ENCODE results near the gene RHBDL3.

The RHBDL3 gene

DNA sequence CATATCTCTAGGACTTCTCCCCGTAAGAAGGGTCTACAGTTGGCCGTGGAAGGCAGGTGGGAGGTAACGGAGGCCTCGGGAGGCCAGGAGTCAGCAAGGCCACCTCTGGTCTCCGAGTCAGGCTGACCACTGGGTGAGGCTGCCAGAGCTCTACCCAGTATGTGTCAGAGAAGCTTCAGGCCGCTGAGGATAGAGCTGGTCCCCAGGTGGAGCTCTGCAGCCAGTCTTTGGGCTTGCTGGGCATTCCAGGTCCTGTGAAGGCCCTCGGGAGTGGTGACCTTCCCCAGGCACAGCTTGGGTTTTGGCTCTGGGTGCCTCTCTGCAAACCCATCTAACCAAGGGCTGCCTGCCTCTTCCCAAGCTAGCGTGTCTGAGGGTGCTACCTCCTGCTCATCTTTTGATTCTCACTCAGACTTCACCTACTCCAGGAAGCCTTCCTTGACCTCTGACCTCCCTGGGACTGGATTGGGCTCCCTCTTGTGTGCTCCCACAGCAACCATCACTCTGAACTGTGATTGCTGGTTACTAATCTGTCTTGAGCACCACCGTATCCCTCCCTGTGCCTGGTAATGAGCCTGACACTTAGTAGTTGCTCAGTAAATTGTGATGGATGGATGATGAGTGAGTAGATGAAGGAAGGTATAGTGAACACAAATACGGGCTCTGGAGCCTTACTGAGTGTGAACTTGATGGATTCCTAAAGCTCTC is 22.3 kb downstream of the RHBDL3 start:
- Histone ChIP-seq H3K36me3 (replicated peaks) (no peaks in the 10 kb centered on the region), H3K4me1 (no peaks in the 10 kb centered on the region), H3K9me3 (no peaks in the 10 kb centered on the region), H3K27me3 (ENCODE audit: low read depth) (peaks cover 5% of the 10 kb centered on the region; the same call in 1 of the 2 replicates), H3K4me3 (no peak overlapping the region)
- no peak for DNase-seq (ENCODE audit: low spot score in 2 of 2)
- in situ Hi-C loops (cut with MboI; ENCODE audit: low sequenced_read_pairs) = no loop called here

DNA sequence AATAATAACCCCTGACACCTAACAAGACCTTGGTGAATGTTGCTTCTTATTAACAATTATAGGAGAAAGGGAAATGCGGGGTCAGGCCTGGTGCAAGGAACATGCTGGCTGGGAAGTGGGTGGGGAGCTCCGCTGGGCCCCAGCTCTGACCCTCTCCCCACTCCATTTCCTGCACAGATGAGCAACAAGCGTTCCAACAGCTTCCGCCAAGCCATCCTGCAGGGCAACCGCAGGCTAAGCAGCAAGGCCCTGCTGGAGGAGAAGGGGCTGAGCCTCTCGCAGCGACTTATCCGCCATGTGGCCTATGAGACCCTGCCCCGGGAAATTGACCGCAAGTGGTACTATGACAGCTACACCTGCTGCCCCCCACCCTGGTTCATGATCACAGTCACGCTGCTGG is 23.0 kb downstream of the RHBDL3 start:
- in situ Hi-C loops (cut with MboI; ENCODE audit: low sequenced_read_pairs) = no loop called here
- no peaks in the 10 kb centered on the region for H3K9me3 ChIP-seq
- DNase-seq (ENCODE audit: low spot score in 2 of 2) = no peak
- H3K27me3 ChIP-seq (ENCODE audit: low read depth) = peaks cover 5% of the 10 kb centered on the region; the same call in 1 of the 2 replicates
- H3K36me3 ChIP-seq (replicated peaks) = no peaks in the 10 kb centered on the region
- no peak overlapping the region for H3K4me3 ChIP-seq
- no peaks in the 10 kb centered on the region for H3K4me1 ChIP-seq

DNA sequence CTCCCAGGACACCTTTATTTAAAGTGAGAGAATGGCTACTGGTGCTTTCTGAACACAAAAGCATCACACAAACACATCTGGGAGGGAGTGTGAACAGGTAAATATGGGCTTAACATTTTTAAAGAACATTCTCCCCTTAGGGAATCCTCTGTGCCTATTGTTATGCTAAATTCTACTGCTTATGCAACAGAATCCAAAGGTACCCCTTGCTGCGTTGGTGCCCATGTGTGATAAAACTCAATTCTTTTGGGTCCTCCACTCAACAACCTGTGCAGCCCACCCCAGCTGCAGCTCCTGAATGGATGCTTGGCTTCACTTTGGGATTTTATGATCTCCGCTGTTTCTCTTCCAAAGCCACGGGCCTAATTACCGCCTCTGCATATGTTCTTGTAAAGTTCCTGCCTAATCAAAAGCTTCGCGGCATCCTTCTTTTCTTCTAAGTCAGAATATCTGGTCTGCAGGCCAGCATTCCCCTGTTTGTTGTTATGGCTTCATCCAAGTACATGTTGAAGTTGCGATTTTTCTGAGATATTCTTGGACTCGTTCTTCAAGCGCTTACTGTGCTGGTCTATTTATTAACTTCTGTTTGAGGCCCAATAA is 23.9 kb downstream of the RHBDL3 start:
- no peaks in the 10 kb centered on the region for H3K4me1 ChIP-seq
- in situ Hi-C loops (cut with MboI; ENCODE audit: low sequenced_read_pairs) = no loop called here
- peak in 1 of 2 experiments; percentile 28 for DNase-seq (ENCODE audit: low spot score in 2 of 2)
- peaks cover 4% of the 10 kb centered on the region; the same call in 1 of the 2 replicates for H3K27me3 ChIP-seq (ENCODE audit: low read depth)
- no peaks in the 10 kb centered on the region for H3K36me3 ChIP-seq (replicated peaks)
- no peak overlapping the region for H3K4me3 ChIP-seq
- H3K9me3 ChIP-seq = no peaks in the 10 kb centered on the region

DNA sequence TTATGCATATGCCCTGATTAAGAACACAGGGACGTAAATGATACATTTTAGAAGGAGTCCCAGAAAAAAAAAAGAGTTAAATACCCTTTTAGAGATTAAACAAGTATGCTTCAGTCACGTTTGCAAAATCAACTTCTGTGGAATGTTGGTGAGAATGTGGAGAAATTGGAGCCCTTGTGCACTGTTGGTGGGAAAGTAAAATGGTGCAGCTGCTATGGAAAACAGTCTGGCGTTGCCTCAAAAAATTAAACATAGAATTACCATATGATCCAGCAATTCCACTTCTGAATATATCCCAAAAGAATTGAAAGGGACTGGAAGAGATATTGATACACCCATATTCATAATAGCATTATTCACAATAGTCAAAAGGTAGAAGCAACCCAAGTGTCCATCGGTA is 26.5 kb downstream of the RHBDL3 start:
- H3K9me3 ChIP-seq = no peaks in the 10 kb centered on the region
- no peak for DNase-seq (ENCODE audit: low spot score in 2 of 2)
- no peaks in the 10 kb centered on the region for H3K4me1 ChIP-seq
- no peak overlapping the region for H3K4me3 ChIP-seq
- H3K27me3 ChIP-seq (ENCODE audit: low read depth) = peaks cover 11% of the 10 kb centered on the region; the same call in 1 of the 2 replicates
- no peaks in the 10 kb centered on the region for H3K36me3 ChIP-seq (replicated peaks)
- in situ Hi-C loops (cut with MboI; ENCODE audit: low sequenced_read_pairs) = no loop called here

DNA sequence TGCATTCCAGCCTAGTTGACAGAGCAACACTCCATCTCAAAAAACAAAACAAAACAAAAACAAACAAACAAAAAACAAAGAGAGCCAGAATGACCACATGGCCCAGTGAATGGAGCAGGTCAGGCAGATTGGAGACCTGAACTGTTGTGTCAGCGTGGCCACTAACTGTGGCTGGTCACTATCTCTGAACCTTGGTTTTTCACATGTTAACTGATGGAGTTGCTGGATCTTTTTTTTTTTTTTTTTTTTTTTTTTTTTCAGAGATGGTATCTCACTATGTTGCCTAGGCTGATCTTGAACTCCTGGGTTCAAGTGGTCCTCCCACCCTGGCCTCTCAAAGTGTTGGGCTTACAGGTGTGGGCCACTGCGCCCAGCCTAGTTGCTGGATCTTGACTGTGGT is 31.8 kb downstream of the RHBDL3 start:
- Histone ChIP-seq H3K36me3 (replicated peaks) (no peaks in the 10 kb centered on the region), H3K27me3 (ENCODE audit: low read depth) (peaks cover 11% of the 10 kb centered on the region; the same call in 1 of the 2 replicates), H3K4me3 (no peak overlapping the region), H3K4me1 (peaks cover 14% of the 10 kb centered on the region), H3K9me3 (no peaks in the 10 kb centered on the region)
- in situ Hi-C loops (cut with MboI; ENCODE audit: low sequenced_read_pairs) = no loop called here
- no peak for DNase-seq (ENCODE audit: low spot score in 2 of 2)

DNA sequence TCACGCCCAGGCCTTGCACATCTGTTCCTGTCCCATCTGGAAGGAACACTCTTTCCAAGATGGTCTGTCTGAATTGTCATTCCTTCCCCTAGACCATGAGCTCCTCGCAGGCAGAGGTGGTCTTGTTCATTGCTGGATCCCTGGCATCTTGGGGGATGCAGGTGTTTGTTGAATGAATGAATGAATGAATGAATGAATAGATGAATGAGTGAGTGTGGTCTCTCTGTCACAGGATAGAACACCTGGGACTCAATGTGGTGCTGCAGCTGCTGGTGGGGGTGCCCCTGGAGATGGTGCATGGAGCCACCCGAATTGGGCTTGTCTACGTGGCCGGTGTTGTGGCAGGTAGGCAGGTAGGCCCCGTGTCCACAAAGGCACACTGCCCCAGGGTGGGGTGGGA is 32.2 kb downstream of the RHBDL3 start:
- Histone ChIP-seq H3K4me1 (peaks cover 18% of the 10 kb centered on the region), H3K4me3 (no peak overlapping the region), H3K9me3 (no peaks in the 10 kb centered on the region), H3K36me3 (replicated peaks) (no peaks in the 10 kb centered on the region), H3K27me3 (ENCODE audit: low read depth) (peaks cover 11% of the 10 kb centered on the region; the same call in 1 of the 2 replicates)
- DNase-seq (ENCODE audit: low spot score in 2 of 2) = no peak
- in situ Hi-C loops (cut with MboI; ENCODE audit: low sequenced_read_pairs) = no loop called here

DNA sequence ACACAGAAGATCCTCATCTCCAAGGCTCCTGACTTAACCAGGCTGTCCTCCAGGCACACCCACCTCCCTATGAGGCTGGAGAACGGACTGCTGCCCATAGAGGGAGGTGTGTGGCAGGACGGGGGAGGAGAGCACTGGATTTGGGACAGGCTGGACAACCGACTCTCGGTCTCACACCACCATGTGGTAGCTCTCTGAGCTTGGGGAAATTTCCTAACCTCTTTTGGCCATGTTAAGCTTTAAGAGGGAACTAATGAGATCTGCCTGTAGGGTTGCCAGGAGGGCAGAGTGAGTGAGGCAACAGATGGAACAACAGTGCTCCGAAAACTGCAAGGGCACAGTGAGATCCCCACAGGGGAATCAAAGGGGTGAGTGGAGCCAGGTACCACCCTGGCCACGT is 32.7 kb downstream of the RHBDL3 start:
- no peak for DNase-seq (ENCODE audit: low spot score in 2 of 2)
- peaks cover 11% of the 10 kb centered on the region; the same call in 1 of the 2 replicates for H3K27me3 ChIP-seq (ENCODE audit: low read depth)
- H3K4me1 ChIP-seq = peaks cover 21% of the 10 kb centered on the region
- no peak overlapping the region for H3K4me3 ChIP-seq
- H3K36me3 ChIP-seq (replicated peaks) = no peaks in the 10 kb centered on the region
- in situ Hi-C loops (cut with MboI; ENCODE audit: low sequenced_read_pairs) = no loop called here
- H3K9me3 ChIP-seq = no peaks in the 10 kb centered on the region

DNA sequence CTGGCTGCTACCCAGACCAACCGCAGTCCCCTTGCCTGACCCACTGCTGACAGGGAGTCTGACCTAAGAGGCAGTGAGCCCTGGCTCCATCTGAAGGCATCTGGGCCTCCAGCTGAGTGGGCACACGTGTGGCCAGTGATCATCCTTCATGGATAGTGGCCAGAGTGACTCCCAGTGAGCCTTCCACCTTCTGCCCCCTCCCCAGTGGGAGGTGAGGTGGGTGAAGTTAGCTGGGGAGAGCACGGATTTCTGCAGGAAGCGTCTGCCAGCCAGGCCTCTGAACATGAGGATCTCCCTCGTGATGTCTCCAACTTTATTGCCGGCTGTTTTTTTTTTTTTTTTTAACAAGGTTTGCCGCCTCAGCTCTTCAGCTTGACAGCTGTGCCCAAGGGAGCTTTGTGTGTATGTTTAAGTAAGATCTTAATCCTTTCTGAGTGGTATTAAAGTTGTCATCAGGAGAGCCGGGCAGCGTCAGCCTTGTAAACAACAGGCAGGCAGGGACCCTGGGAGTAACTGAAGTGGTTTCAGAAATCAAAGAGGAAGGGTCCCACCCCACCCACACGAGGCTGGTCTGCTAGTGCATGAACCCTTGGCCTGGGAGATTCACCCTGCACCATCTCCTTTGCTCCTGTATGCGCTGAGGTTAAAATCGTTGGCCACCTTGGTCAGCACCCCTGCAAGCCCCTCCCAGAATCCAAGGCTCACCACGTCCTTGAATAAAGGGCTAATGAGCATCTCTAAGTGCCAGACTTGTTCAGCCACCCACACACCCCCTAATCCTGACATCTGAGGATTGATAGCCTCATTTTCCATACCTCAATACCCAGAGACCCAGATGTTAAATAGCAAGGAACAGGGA is 33.3 kb downstream of the RHBDL3 start:
- peaks cover 11% of the 10 kb centered on the region; the same call in 1 of the 2 replicates for H3K27me3 ChIP-seq (ENCODE audit: low read depth)
- H3K4me1 ChIP-seq = peaks cover 27% of the 10 kb centered on the region
- in situ Hi-C loops (cut with MboI; ENCODE audit: low sequenced_read_pairs) = no loop called here
- peak; percentile 76 to 91 for DNase-seq (ENCODE audit: low spot score in 2 of 2)
- H3K4me3 ChIP-seq = no peak overlapping the region
- H3K9me3 ChIP-seq = no peaks in the 10 kb centered on the region
- no peaks in the 10 kb centered on the region for H3K36me3 ChIP-seq (replicated peaks)

DNA sequence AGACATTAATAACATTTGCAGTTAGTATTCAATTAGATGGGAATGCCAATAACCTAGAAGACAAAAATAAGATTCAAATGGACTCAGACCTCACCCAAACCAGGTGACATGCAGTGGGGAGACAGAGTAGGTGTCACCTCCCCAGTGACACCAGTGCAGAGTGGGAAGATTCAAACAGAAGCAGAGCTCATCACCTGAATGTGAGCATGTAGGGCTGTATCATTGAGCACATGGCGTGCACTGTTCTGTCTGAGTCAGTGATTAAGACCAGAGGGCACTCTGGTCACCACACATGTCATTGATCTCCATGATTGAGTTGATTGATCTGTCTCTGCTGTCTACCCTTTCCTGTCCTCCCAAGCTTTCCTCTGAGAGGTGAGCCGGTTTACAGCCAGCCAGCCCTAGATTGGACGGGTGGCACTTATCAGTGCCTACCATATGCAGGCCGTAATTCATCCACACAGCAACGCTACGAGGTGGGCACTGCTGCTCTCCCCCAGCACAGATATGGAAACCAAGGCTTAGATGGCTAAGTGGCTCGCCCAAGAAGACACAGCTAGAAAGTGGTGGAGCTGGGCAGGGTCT is 34.0 kb downstream of the RHBDL3 start:
- Histone ChIP-seq H3K4me1 (peaks cover 34% of the 10 kb centered on the region), H3K4me3 (no peak overlapping the region), H3K9me3 (no peaks in the 10 kb centered on the region), H3K27me3 (ENCODE audit: low read depth) (peaks cover 6% of the 10 kb centered on the region; the same call in 1 of the 2 replicates), H3K36me3 (replicated peaks) (no peaks in the 10 kb centered on the region)
- no peak for DNase-seq (ENCODE audit: low spot score in 2 of 2)
- in situ Hi-C loops (cut with MboI; ENCODE audit: low sequenced_read_pairs) = no loop called here

DNA sequence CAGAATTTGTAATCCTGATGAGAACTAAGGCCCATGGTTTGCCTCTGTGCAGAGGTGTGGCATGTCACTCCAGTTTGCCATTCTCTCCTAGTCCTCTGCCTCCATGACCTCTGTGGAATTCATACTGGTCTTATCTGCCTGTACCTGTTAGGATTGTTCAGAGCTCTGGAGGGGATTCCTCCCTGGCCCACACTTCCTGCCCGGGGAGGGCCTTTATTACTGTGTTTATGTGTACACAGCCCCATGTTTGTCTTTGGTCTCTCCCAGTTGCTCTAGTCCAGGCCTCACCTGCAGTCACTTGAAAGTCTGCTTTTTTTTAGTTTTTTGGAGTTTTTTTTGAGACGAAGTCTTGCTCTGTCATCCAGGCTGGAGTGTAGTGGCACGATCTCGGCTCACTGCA is 36.4 kb downstream of the RHBDL3 start:
- DNase-seq (ENCODE audit: low spot score in 2 of 2) = no peak
- in situ Hi-C loops (cut with MboI; ENCODE audit: low sequenced_read_pairs) = no loop called here
- Histone ChIP-seq H3K4me1 (peaks cover 41% of the 10 kb centered on the region), H3K4me3 (no peak overlapping the region), H3K9me3 (no peaks in the 10 kb centered on the region), H3K27me3 (ENCODE audit: low read depth) (peaks cover 3% of the 10 kb centered on the region; the same call in 1 of the 2 replicates), H3K36me3 (replicated peaks) (no peaks in the 10 kb centered on the region)

DNA sequence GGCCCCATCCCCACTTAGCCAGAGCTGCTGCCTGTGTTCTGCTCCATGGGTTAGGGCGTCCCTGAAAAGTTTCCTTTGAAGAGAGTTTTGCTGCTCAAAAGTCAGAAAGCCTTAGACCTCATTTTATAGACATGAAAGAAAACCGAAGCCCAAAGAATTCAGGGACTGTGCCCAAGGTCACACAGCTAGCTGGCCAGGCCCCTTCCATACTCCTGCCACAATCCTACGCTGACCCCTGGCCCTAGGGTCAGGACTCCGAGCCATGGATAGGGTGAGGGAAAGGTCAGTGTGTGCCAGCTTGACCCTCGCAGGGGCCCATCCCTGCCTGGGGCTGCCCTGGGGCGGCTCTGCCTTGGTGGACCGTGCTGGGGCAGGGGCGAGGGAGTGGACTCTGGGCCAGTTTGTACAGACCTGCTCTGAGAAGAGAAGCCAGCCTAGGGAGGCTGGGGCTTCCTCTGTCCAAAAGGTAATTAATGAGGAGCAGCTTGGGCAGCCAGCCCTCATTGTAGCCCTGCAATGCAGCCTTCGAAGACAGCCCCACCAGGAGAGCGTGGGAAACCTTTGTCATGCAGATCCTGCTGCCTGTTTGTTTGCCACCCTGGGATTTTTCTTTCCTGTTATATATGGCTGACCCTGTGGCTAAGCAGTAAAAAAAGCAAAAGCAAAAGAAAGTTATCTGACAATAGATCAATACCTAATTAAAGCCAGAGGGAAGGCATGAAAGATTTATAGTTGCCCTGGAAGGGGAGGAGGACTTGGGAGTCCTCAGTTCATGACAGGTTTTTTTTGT is 37.4 kb downstream of the RHBDL3 start:
- in situ Hi-C loops (cut with MboI; ENCODE audit: low sequenced_read_pairs) = no loop called here
- Histone ChIP-seq H3K4me3 (no peak overlapping the region), H3K36me3 (replicated peaks) (no peaks in the 10 kb centered on the region)

DNA sequence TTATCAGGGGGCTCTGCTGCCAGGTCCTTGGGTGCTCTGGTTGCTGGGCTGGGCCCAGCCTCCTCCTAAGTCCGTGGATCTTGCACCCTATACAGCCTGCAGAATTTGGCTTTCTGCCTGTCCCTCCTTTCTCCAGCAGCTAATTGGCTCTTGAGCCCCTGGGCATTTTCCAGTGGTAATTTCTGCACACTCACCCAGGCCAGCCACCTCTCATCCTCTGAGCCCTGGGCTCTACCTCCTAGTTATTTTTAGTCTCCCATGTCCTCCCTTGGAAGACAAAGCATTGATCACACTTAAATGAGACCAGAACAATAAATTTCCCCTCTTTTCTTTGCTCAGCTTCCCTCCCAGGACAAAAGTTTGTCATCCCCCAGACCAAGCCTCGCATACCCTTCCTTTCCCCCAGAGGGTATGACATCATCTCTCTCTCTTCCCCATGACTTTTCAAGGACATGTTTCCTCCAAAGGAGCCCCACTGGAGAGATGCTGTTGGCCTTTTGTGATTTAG is 38.2 kb downstream of the RHBDL3 start:
- no peaks in the 10 kb centered on the region for H3K36me3 ChIP-seq (replicated peaks)
- peaks cover 36% of the 10 kb centered on the region for H3K4me1 ChIP-seq
- no peak overlapping the region for H3K4me3 ChIP-seq
- no peaks in the 10 kb centered on the region for H3K9me3 ChIP-seq
- peak; percentile 86 to 87 for DNase-seq (ENCODE audit: low spot score in 2 of 2)
- H3K27me3 ChIP-seq (ENCODE audit: low read depth) = peaks cover 17% of the 10 kb centered on the region
- in situ Hi-C loops (cut with MboI; ENCODE audit: low sequenced_read_pairs) = no loop called here

More for the DNA sequence above, 37.4 kb downstream of the RHBDL3 start:
- Histone ChIP-seq H3K9me3 (no peaks in the 10 kb centered on the region), H3K4me1 (peaks cover 42% of the 10 kb centered on the region), H3K27me3 (ENCODE audit: low read depth) (peaks cover 11% of the 10 kb centered on the region; the same call in 1 of the 2 replicates)
- peak; percentile 91 to 97 for DNase-seq (ENCODE audit: low spot score in 2 of 2)

DNA sequence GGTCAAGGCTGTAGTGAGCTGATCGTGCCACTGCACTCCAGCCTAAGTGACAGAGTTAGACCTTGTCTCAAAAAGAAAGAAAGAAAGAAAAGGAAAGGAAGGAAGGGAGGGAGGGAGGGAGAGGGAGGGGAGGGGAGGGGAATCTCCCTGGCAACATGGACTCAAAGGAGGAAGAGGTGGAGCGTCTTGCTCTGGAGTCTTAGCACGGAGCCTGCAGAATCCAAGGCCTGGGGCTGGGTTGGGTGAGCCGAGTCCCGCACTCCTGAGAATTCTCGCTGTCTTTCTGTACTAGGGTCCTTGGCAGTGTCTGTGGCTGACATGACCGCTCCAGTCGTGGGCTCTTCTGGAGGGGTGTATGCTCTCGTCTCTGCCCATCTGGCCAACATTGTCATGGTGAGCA is 39.4 kb downstream of the RHBDL3 start:
- in situ Hi-C loops (cut with MboI; ENCODE audit: low sequenced_read_pairs) = no loop called here
- DNase-seq (ENCODE audit: low spot score in 2 of 2) = no peak
- H3K36me3 ChIP-seq (replicated peaks) = no peaks in the 10 kb centered on the region

More for the DNA sequence above, 39.4 kb downstream of the RHBDL3 start:
- H3K4me3 ChIP-seq = no peak overlapping the region
- no peaks in the 10 kb centered on the region for H3K9me3 ChIP-seq
- H3K4me1 ChIP-seq = peaks cover 28% of the 10 kb centered on the region
- peaks cover 23% of the 10 kb centered on the region for H3K27me3 ChIP-seq (ENCODE audit: low read depth)
